GM21576 (cell line): ENCODE results near the gene BICD1.

Source experiments
- ATAC-seq: cut with Tn5 transposase; IDR thresholded peaks from one replicate; pipeline ENCODE4 v1.9.1; 2021; ENCODE audit warnings: mild to moderate bottlenecking, moderate library complexity; ENCODE audit not compliant: unreplicated experiment

BICD1 gene

GRCh38 chr12:32397696-32398095, 291.0 kb downstream of the BICD1 start:
- ATAC-seq = no peak

- ATAC-seq = no peak
These were observed 291.5 kb downstream of the BICD1 start for GRCh38 chr12:32398181-32398580.

GRCh38 chr12:32398816-32399369, 292.2 kb downstream of the BICD1 start:
- ATAC-seq = no peak

- ATAC-seq = peak; percentile 87
These were observed 292.9 kb downstream of the BICD1 start, which contains the start of gene FGD4 for GRCh38 chr12:32399370-32400113. FGD4 (plus strand) TSS chr12:32399558.

GRCh38 chr12:32400114-32400672, 293.5 kb downstream of the BICD1 start:
- no peak for ATAC-seq

- no peak for ATAC-seq
These were observed 294.2 kb downstream of the BICD1 start for GRCh38 chr12:32400866-32401265.

GRCh38 chr12:32402170-32402569, 295.5 kb downstream of the BICD1 start:
- no peak for ATAC-seq

GRCh38 chr12:32402946-32403345, 296.3 kb downstream of the BICD1 start:
- ATAC-seq = no peak

- no peak for ATAC-seq
These were observed 301.1 kb downstream of the BICD1 start for GRCh38 chr12:32407795-32408194.

GRCh38 chr12:32413412-32413811, 306.8 kb downstream of the BICD1 start:
- no peak for ATAC-seq

GRCh38 chr12:32418221-32418620, 311.6 kb downstream of the BICD1 start:
- no peak for ATAC-seq

GRCh38 chr12:32418903-32419519, 312.4 kb downstream of the BICD1 start:
- ATAC-seq = no peak

- ATAC-seq = no peak
These were observed 312.9 kb downstream of the BICD1 start for GRCh38 chr12:32419520-32419960.

GRCh38 chr12:32420356-32420755, 313.7 kb downstream of the BICD1 start:
- ATAC-seq = no peak

GRCh38 chr12:32423559-32423958, 316.9 kb downstream of the BICD1 start:
- no peak for ATAC-seq

GRCh38 chr12:32431025-32431424, 324.4 kb downstream of the BICD1 start:
- ATAC-seq = no peak
